HEK293 (cell line): ENCODE results near the gene RAB10.

Experiments used
- CTCF ChIA-PET: fragments of 350-600 bp; formaldehyde crosslinking; extraction: SDS; loops from one replicate; lab custom pipeline; 2021; ENCODE audit warnings: antibody characterized with exemption; lab: Yijun Ruan, JAX
- POLR2A ChIA-PET: fragments of 300-600 bp; formaldehyde crosslinking; extraction: SDS; loops from one replicate; lab custom pipeline; 2020; ENCODE audit warnings: antibody characterized with exemption, inconsistent platforms; lab: Yijun Ruan, JAX
- H3K27ac ChIP-seq: fragments of 200-500 bp; sonication (Bioruptor generic); 2 replicates; pipeline ENCODE4 v1.5.1; 2014; ENCODE audit warnings: low read depth, low read length, control low read depth, inconsistent platforms; ENCODE audit errors: extremely low read depth
- H3K36me3 ChIP-seq, 2 experiments: fragments of 200-500 bp in 1 of 2; sonication (Bioruptor generic) in 1 of 2; 1 replicate in 1 of 2; 2 replicates in 1 of 2; pipeline ENCODE4 v1.5.1; 2014 to 2017; ENCODE audit warnings: inconsistent platforms in 2 of 2, low read length in 2 of 2; ENCODE audit not compliant: control insufficient read depth in 2 of 2, insufficient read depth in 1 of 2
- H3K4me1 ChIP-seq: fragments of 200-500 bp; sonication (Bioruptor generic); 2 replicates; pipeline ENCODE4 v1.5.1; 2014; ENCODE audit warnings: mild to moderate bottlenecking, low read length, inconsistent platforms; ENCODE audit not compliant: control insufficient read depth, insufficient read depth
- H3K4me3 ChIP-seq: 2 replicates; pipeline ENCODE4 v1.5.1; 2011; ENCODE audit warnings: low read depth, mild to moderate bottlenecking, control low read depth, low read length, moderate library complexity
- H3K9me3 ChIP-seq: fragments of 200-500 bp; sonication (Bioruptor generic); 2 replicates; pipeline ENCODE4 v1.5.1; 2014; ENCODE audit warnings: low read depth, low read length, inconsistent platforms; ENCODE audit not compliant: control insufficient read depth, insufficient read depth
- KLF1 ChIP-seq: fragments of 450-650 bp; formaldehyde crosslinking; IDR thresholded peaks from 2 replicates; pipeline ENCODE4 v1.5.1; 2016; ENCODE audit warnings: missing biosample characterization, missing genetic modification characterization
- KLF9 ChIP-seq: fragments of 450-650 bp; formaldehyde crosslinking; IDR thresholded peaks from 2 replicates; pipeline ENCODE4 v1.5.1; 2016; ENCODE audit warnings: missing biosample characterization, missing genetic modification characterization, low read depth
- PBX3 ChIP-seq: sonication (generic); formaldehyde crosslinking; IDR thresholded peaks from 2 replicates; pipeline ENCODE4 v1.8.1; 2022; ENCODE audit warnings: mild to moderate bottlenecking, moderate library complexity, missing genetic modification reagents
- REPIN1 ChIP-seq: fragments of 450-650 bp; formaldehyde crosslinking; IDR thresholded peaks from 2 replicates; pipeline ENCODE4 v1.5.1; 2017; ENCODE audit warnings: missing biosample characterization, missing genetic modification characterization, low read depth
- SETDB1 ChIP-seq: IDR thresholded peaks from one replicate; pipeline ENCODE4 v1.6.1; 2017; ENCODE audit warnings: mild to moderate bottlenecking, low read length, moderate library complexity, mixed read lengths; ENCODE audit not compliant: insufficient read length
- TCF7L2 ChIP-seq: IDR thresholded peaks from 2 replicates; pipeline ENCODE4 v1.6.1; 2011; ENCODE audit warnings: low read depth, mild to moderate bottlenecking, inconsistent platforms, low read length, moderate library complexity, borderline replicate concordance
- TRIM28 ChIP-seq: IDR thresholded peaks from 2 replicates; pipeline ENCODE4 v1.6.1; 2011; ENCODE audit warnings: low read length, control low read depth, borderline replicate concordance
- ZBTB17 ChIP-seq: fragments of 450-650 bp; formaldehyde crosslinking; IDR thresholded peaks from 2 replicates; pipeline ENCODE4 v1.5.1; 2016; ENCODE audit warnings: missing biosample characterization, missing genetic modification characterization
- ZNF121 ChIP-seq: fragments of 450-650 bp; formaldehyde crosslinking; IDR thresholded peaks from 2 replicates; pipeline ENCODE4 v1.5.1; 2016; ENCODE audit warnings: missing biosample characterization, missing genetic modification characterization
- ZNF132 ChIP-seq: fragments of 450-650 bp; formaldehyde crosslinking; IDR thresholded peaks from 2 replicates; pipeline ENCODE4 v1.5.1; 2017; ENCODE audit warnings: missing biosample characterization, missing genetic modification characterization, borderline replicate concordance
- ZNF184 ChIP-seq: fragments of 450-650 bp; IDR thresholded peaks from 2 replicates; pipeline ENCODE4 v1.5.1; 2018; ENCODE audit warnings: missing biosample characterization, mild to moderate bottlenecking, missing genetic modification characterization
- ZNF23 ChIP-seq: fragments of 450-650 bp; formaldehyde crosslinking; IDR thresholded peaks from 2 replicates; pipeline ENCODE4 v1.5.1; 2016; ENCODE audit warnings: missing biosample characterization, missing genetic modification characterization, borderline replicate concordance
- ZNF248 ChIP-seq: fragments of 450-650 bp; formaldehyde crosslinking; IDR thresholded peaks from 2 replicates; pipeline ENCODE4 v1.5.1; 2017; ENCODE audit warnings: missing biosample characterization, missing genetic modification characterization
- ZNF311 ChIP-seq: fragments of 450-650 bp; formaldehyde crosslinking; IDR thresholded peaks from 2 replicates; pipeline ENCODE4 v1.5.1; 2017; ENCODE audit warnings: missing biosample characterization, missing genetic modification characterization, borderline replicate concordance
- ZNF354C ChIP-seq: fragments of 450-650 bp; formaldehyde crosslinking; IDR thresholded peaks from 2 replicates; pipeline ENCODE4 v1.5.1; 2016; ENCODE audit warnings: missing biosample characterization, missing genetic modification characterization, low read depth, borderline replicate concordance
- ZNF398 ChIP-seq: fragments of 450-650 bp; formaldehyde crosslinking; IDR thresholded peaks from 2 replicates; pipeline ENCODE4 v1.5.1; 2017; ENCODE audit warnings: missing biosample characterization, missing genetic modification characterization
- ZNF488 ChIP-seq: fragments of 450-650 bp; formaldehyde crosslinking; IDR thresholded peaks from 2 replicates; pipeline ENCODE4 v1.5.1; 2016; ENCODE audit warnings: missing biosample characterization, missing genetic modification characterization
- ZNF510 ChIP-seq: fragments of 450-650 bp; formaldehyde crosslinking; IDR thresholded peaks from 2 replicates; pipeline ENCODE4 v1.5.1; 2018; ENCODE audit warnings: mild to moderate bottlenecking, missing genetic modification characterization, missing biosample characterization; ENCODE audit not compliant: insufficient replicate concordance
- ZNF555 ChIP-seq: fragments of 450-650 bp; formaldehyde crosslinking; conservative IDR thresholded peaks from 2 replicates; pipeline ENCODE4 v1.5.1; 2017; ENCODE audit warnings: missing biosample characterization, mild to moderate bottlenecking, missing genetic modification characterization, inconsistent platforms

Gene RAB10

GRCh38 chr2:26008095-26008494 is 25.8 kb upstream of the RAB10 start:
- TF ChIP-seq ZNF510 (tag by site-specific recombination) = no peak
- 0 out of 2 replicates have a peak, but pooled peaks have one; percentile 17 for TF ChIP-seq ZNF121 (tag by site-specific recombination)
- Histone ChIP-seq H3K9me3 (no peaks in the 10 kb centered on the region), H3K4me1 (peaks cover 4% of the 10 kb centered on the region), H3K27ac (no peak overlapping the region), H3K36me3 (no peaks in the 10 kb centered on the region), H3K4me3 (no peak overlapping the region)
- ChIA-PET CTCF (interaction anchor here (0.6 to 0.9 kb wide), 2 partner anchors 57 to 220 kb away, joined by 3 read pairs; no protein-coding TSS in a partner anchor), POLR2A (no interaction called here)

GRCh38 chr2:26008851-26009566 is 24.9 kb upstream of the RAB10 start:
- Histone ChIP-seq H3K27ac (no peak overlapping the region), H3K4me3 (no peak overlapping the region), H3K4me1 (peaks cover 4% of the 10 kb centered on the region), H3K9me3 (no peaks in the 10 kb centered on the region), H3K36me3 (no peaks in the 10 kb centered on the region)
- CTCF ChIA-PET = interaction anchor here (0.6 kb wide), 1 partner anchor 58 kb away, joined by 3 read pairs; no protein-coding TSS in a partner anchor
- POLR2A ChIA-PET = no interaction called here
- TF ChIP-seq KLF1 (tag by site-specific recombination) = peak; percentile 54; the same call in 1 of the 2 replicates
- peak; percentile 10; the same call in 1 of the 2 replicates for TF ChIP-seq ZNF398
- no peak for TF ChIP-seq ZNF488 (tag by site-specific recombination)

GRCh38 chr2:26009567-26009963 is 24.3 kb upstream of the RAB10 start:
- no peaks in the 10 kb centered on the region for H3K9me3 ChIP-seq
- H3K4me1 ChIP-seq = peaks cover 4% of the 10 kb centered on the region
- H3K4me3 ChIP-seq = no peak overlapping the region
- H3K27ac ChIP-seq = no peak overlapping the region
- no peaks in the 10 kb centered on the region for H3K36me3 ChIP-seq
- peak; percentile 71 for TF ChIP-seq SETDB1
- TF ChIP-seq REPIN1 = no peak
- TF ChIP-seq ZBTB17 (tag by site-specific recombination) = no peak
- TF ChIP-seq TCF7L2 = no peak
- peak; percentile 99 for TF ChIP-seq ZNF184 (tag by site-specific recombination)
- no peak for TF ChIP-seq ZNF248 (tag by site-specific recombination)
- TF ChIP-seq ZNF555 (tag by site-specific recombination) = no peak
- TF ChIP-seq ZNF23 (tag by site-specific recombination) = no peak
- no peak for TF ChIP-seq ZNF354C (tag by site-specific recombination)
- no peak for TF ChIP-seq ZNF132
- TF ChIP-seq PBX3 (CRISPR knock-in tag) = no peak
- TF ChIP-seq ZNF311 (tag by site-specific recombination) = no peak
- no peak for TF ChIP-seq KLF9
- peak; percentile 48; the same call in 1 of the 2 replicates for TF ChIP-seq TRIM28
- CTCF ChIA-PET = no interaction called here
- POLR2A ChIA-PET = no interaction called here
